H9 (cell line): ENCODE data around the gene TUBA1A. TPM values are rescaled to one million over a fixed set of nuclear protein-coding genes. Genes with fewer than 3 reads are reported as not detected.

Source experiments
- DNase-seq: peaks from one replicate; pipeline ENCODE4 v3.0.0-alpha.2; 2017
- H2AFZ ChIP-seq: one replicate; pipeline ENCODE4 v1.6.1; 2013; ENCODE audit warnings: mild to moderate bottlenecking, low read length, control low read depth, moderate library complexity
- H2AK5ac ChIP-seq: 2 replicates; pipeline ENCODE4 v1.6.1; 2013; ENCODE audit warnings: low read length, control low read depth, mixed read lengths; ENCODE audit not compliant: insufficient read length
- H2BK120ac ChIP-seq: one replicate; pipeline ENCODE4 v1.6.1; 2013; ENCODE audit warnings: low read depth, mild to moderate bottlenecking, low read length, control low read depth, inconsistent platforms; ENCODE audit not compliant: poor library complexity, severe bottlenecking
- H2BK12ac ChIP-seq: 2 replicates; pipeline ENCODE4 v1.6.1; 2013; ENCODE audit warnings: low read length, control low read depth, mixed read lengths, low read depth; ENCODE audit not compliant: insufficient read length
- H2BK15ac ChIP-seq: 2 replicates; pipeline ENCODE4 v1.6.1; 2013; ENCODE audit warnings: low read depth, low read length, control low read depth
- H2BK20ac ChIP-seq: one replicate; pipeline ENCODE4 v1.6.1; 2013; ENCODE audit warnings: low read depth, mild to moderate bottlenecking, low read length, control low read depth, inconsistent platforms; ENCODE audit not compliant: poor library complexity, severe bottlenecking
- H2BK5ac ChIP-seq: 2 replicates; pipeline ENCODE4 v1.6.1; 2013; ENCODE audit warnings: low read length, control low read depth, mixed read lengths; ENCODE audit not compliant: insufficient read length
- H3K14ac ChIP-seq: 2 replicates; pipeline ENCODE4 v1.6.1; 2013; ENCODE audit warnings: low read length, control low read depth; ENCODE audit not compliant: insufficient read depth
- H3K18ac ChIP-seq: 2 replicates; pipeline ENCODE4 v1.6.1; 2013; ENCODE audit warnings: low read depth, mild to moderate bottlenecking, mixed read lengths, low read length, control low read depth; ENCODE audit not compliant: insufficient read length
- H3K23ac ChIP-seq: 2 replicates; pipeline ENCODE4 v1.6.1; 2013; ENCODE audit warnings: low read length, control low read depth, mixed read lengths, low read depth; ENCODE audit not compliant: insufficient read length
- H3K23me2 ChIP-seq: 2 replicates; pipeline ENCODE4 v1.6.1; 2013; ENCODE audit warnings: low read depth, mild to moderate bottlenecking, mixed read lengths, low read length, control low read depth; ENCODE audit not compliant: insufficient read length, poor library complexity, severe bottlenecking
- H3K27ac ChIP-seq: 2 replicates; pipeline ENCODE4 v1.5.1; 2013; ENCODE audit warnings: low read length, control low read depth, mixed read lengths, low read depth; ENCODE audit not compliant: insufficient read length
- H3K27me3 ChIP-seq: 2 replicates; pipeline ENCODE4 v1.6.1; 2013; ENCODE audit warnings: low read length, control low read depth, inconsistent platforms; ENCODE audit not compliant: insufficient read depth
- H3K4ac ChIP-seq: 2 replicates; pipeline ENCODE4 v1.6.1; 2013; ENCODE audit warnings: low read depth, mild to moderate bottlenecking, control low read depth, inconsistent platforms, low read length, moderate library complexity
- H3K4me1 ChIP-seq: 2 replicates; pipeline ENCODE4 v1.6.1; 2013; ENCODE audit warnings: low read length, control low read depth, inconsistent platforms; ENCODE audit not compliant: insufficient read depth
- H3K4me2 ChIP-seq: 2 replicates; pipeline ENCODE4 v1.6.1; 2013; ENCODE audit warnings: low read length, control low read depth, mixed read lengths; ENCODE audit not compliant: insufficient read length, insufficient read depth
- H3K56ac ChIP-seq: 2 replicates; pipeline ENCODE4 v1.6.1; 2013; ENCODE audit warnings: low read depth, mild to moderate bottlenecking, mixed read lengths, low read length, control low read depth; ENCODE audit not compliant: insufficient read length
- H3K79me1 ChIP-seq: 2 replicates; pipeline ENCODE4 v1.6.1; 2013; ENCODE audit warnings: low read depth, mild to moderate bottlenecking, moderate library complexity, low read length, control low read depth, inconsistent platforms; ENCODE audit not compliant: insufficient read depth, poor library complexity, severe bottlenecking
- H3K79me2 ChIP-seq: 2 replicates; pipeline ENCODE4 v1.6.1; 2013; ENCODE audit warnings: low read length, control low read depth, inconsistent platforms; ENCODE audit not compliant: insufficient read depth
- H3K9ac ChIP-seq: 2 replicates; pipeline ENCODE4 v1.6.1; 2013; ENCODE audit warnings: low read length, control low read depth, mixed read lengths; ENCODE audit not compliant: insufficient read length; ENCODE audit errors: extremely low read depth
- H3K9me3 ChIP-seq: one replicate; pipeline ENCODE4 v1.6.1; 2013; ENCODE audit warnings: low read depth, low read length, inconsistent platforms; ENCODE audit not compliant: control insufficient read depth
- H3T11ph ChIP-seq: one replicate; pipeline ENCODE4 v1.6.1; 2013; ENCODE audit warnings: mild to moderate bottlenecking, low read length, control low read depth, inconsistent platforms
- H4K20me1 ChIP-seq: one replicate; pipeline ENCODE4 v1.6.1; 2013; ENCODE audit not compliant: control insufficient read depth, insufficient read length, insufficient read depth
- H4K5ac ChIP-seq: 2 replicates; pipeline ENCODE4 v1.6.1; 2013; ENCODE audit warnings: low read depth, mild to moderate bottlenecking, mixed read lengths, low read length, control low read depth; ENCODE audit not compliant: insufficient read length
- H4K8ac ChIP-seq: replicated peaks from 2 replicates; pipeline ENCODE4 v1.6.1; 2013; ENCODE audit warnings: low read length, control low read depth, mixed read lengths, low read depth; ENCODE audit not compliant: insufficient read length
- H4K91ac ChIP-seq: 2 replicates; pipeline ENCODE4 v1.6.1; 2013; ENCODE audit warnings: low read depth, mild to moderate bottlenecking, moderate library complexity, mixed read lengths, low read length, control low read depth; ENCODE audit not compliant: insufficient read length
- H3K27ac Mint-ChIP-seq, 3 experiments: 2 replicates in 2 of 3; 3 replicates in 1 of 3; pipeline ENCODE4 v1.8.0; 2020 to 2021; ENCODE audit warnings: mixed read lengths in 3 of 3, mild to moderate bottlenecking in 1 of 3, moderate library complexity in 1 of 3
- H3K27me3 Mint-ChIP-seq: 2 replicates; pipeline ENCODE4 v1.8.0; 2021; ENCODE audit warnings: low read depth, mild to moderate bottlenecking, moderate library complexity, mixed read lengths
- H3K36me3 Mint-ChIP-seq, 3 experiments: 2 replicates in 2 of 3; 3 replicates in 1 of 3; pipeline ENCODE4 v1.8.0; 2020 to 2021; ENCODE audit warnings: low read depth in 3 of 3, mixed read lengths in 3 of 3; ENCODE audit not compliant: insufficient read depth in 1 of 3
- H3K4me1 Mint-ChIP-seq, 2 experiments: 2 replicates each; pipeline ENCODE4 v1.8.0; 2020; ENCODE audit warnings: mixed read lengths in 2 of 2
- H3K4me3 Mint-ChIP-seq, 2 experiments: 2 replicates in 1 of 2; 3 replicates in 1 of 2; pipeline ENCODE4 v1.8.0; 2020 to 2021; ENCODE audit warnings: mild to moderate bottlenecking in 2 of 2, mixed read lengths in 2 of 2, moderate library complexity in 1 of 2
- H3K9me3 Mint-ChIP-seq, 2 experiments: 2 replicates in 1 of 2; 3 replicates in 1 of 2; pipeline ENCODE4 v1.8.0; 2020; ENCODE audit warnings: mild to moderate bottlenecking in 2 of 2, mixed read lengths in 2 of 2, moderate library complexity in 1 of 2
- WGBS: extraction: QIAGEN DNeasy Blood & Tissue Kit; methylation state at CpG from one replicate; pipeline ENCODE4 v1.1.7; 2013; ENCODE audit warnings: missing lambda C conversion rate, low lambda C conversion rate, mixed read lengths; ENCODE audit not compliant: insufficient read length; ENCODE audit errors: extremely low coverage; 5-methylcytosine and 5-hydroxymethylcytosine counted together
- total RNA-seq: library from RNA; stranded (reverse); gene quantifications from 2 replicates; pipeline ENCODE4 v1.2.1, GENCODE V29; 2021
- TF ChIP-seq, protein P1 (sequence below): fragments of 200-600 bp; sonication (generic); conservative IDR thresholded peaks from 3 replicates; pipeline ENCODE4 v1.8.0; 2021; ENCODE audit warnings: antibody characterized with exemption, mild to moderate bottlenecking

TUBA1A gene
- total RNA-seq, 1 experiment from 2014 or later, result 149 TPM

DNA sequence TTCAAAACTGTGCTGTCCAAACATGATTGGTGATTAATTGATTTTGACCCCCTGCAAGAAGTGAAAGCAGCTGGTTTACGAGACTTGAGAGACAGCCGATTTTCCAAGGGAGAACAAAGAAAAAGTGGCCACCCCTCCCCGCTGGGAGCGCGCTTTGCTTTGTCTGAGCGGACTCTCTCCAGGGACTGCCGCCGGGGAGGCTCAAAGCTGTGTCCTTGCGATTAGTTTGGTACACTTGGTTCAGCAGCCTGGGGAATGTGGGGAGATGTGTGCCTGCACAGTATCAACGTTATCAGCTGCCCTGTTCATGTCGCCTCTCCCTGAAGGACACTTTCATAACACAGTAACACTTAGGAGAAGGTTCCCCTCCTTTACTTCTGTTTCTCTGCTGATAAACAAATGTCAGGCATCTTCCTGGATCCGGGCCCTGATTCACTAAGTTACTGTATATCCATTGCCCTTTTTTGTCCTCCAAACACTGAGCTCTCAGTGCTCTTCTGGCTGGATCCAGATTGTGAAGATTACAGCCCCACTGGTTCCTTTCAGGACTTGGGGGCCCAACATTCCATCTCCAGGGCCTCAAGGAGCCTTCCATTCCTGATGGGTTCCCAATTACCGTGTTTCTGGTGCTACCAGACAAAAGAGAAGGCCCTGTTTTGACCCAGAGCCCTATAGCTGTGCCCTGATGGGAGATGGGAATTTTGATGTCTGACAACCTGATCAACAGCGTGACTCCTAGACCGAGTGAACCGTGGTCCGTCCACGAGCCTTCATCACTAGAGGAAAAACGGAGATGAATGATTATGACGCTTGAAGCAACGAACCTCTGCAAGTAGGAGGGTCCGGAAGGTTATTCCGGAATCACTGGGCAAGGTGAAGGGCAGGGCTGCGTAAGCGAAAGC is 44.3 kb upstream of the TUBA1A start:
- H3T11ph ChIP-seq, result no peak overlapping the region
- H3K27me3 Mint-ChIP-seq, result peaks cover 8% of the 10 kb centered on the region
- no peaks in the 10 kb centered on the region for H4K20me1 ChIP-seq
- H2AFZ ChIP-seq, result no peak overlapping the region
- no peak overlapping the region for H3K23ac ChIP-seq
- H3K4me1 ChIP-seq, result peaks cover 5% of the 10 kb centered on the region; the same call in 1 of the 2 replicates
- peaks cover 21 to 25% of the 10 kb centered on the region in 2 experiments for H3K4me1 Mint-ChIP-seq
- H3K79me1 ChIP-seq, result no peaks in the 10 kb centered on the region
- H2BK15ac ChIP-seq, result no peak overlapping the region
- peak overlapping the region; percentile 46 for H3K9ac ChIP-seq
- H3K18ac ChIP-seq, result peak overlapping the region; percentile 25
- peak overlapping the region; percentile 8 for H3K4me2 ChIP-seq
- H3K27ac ChIP-seq, result no peak overlapping the region
- no peaks in the 10 kb centered on the region for H3K27me3 ChIP-seq
- H3K27ac Mint-ChIP-seq, result no peak overlapping the region; a peak in 1 of 7 replicates
- no peak overlapping the region for H3K4ac ChIP-seq
- H3K14ac ChIP-seq, result 0 out of 2 replicates have a peak overlapping the region, but pooled peaks have one; percentile 83
- H2BK120ac ChIP-seq, result no peak overlapping the region
- no peaks in the 10 kb centered on the region for H3K9me3 ChIP-seq
- WGBS, result no CpG with 5 or more reads among the region's 25 CpGs
- H3K23me2 ChIP-seq, result no peaks in the 10 kb centered on the region
- no peaks in the 10 kb centered on the region; a peak in 1 of 5 replicates for H3K9me3 Mint-ChIP-seq
- DNase-seq, result peak; percentile 71
- H2BK5ac ChIP-seq, result no peak overlapping the region
- no peak overlapping the region for H3K56ac ChIP-seq
- H4K8ac ChIP-seq, result no peak overlapping the region
- H4K91ac ChIP-seq, result no peak overlapping the region
- no peak overlapping the region for H2AK5ac ChIP-seq
- H3K79me2 ChIP-seq, result no peaks in the 10 kb centered on the region
- H2BK20ac ChIP-seq, result no peak overlapping the region
- TF ChIP-seq, protein P1, sequence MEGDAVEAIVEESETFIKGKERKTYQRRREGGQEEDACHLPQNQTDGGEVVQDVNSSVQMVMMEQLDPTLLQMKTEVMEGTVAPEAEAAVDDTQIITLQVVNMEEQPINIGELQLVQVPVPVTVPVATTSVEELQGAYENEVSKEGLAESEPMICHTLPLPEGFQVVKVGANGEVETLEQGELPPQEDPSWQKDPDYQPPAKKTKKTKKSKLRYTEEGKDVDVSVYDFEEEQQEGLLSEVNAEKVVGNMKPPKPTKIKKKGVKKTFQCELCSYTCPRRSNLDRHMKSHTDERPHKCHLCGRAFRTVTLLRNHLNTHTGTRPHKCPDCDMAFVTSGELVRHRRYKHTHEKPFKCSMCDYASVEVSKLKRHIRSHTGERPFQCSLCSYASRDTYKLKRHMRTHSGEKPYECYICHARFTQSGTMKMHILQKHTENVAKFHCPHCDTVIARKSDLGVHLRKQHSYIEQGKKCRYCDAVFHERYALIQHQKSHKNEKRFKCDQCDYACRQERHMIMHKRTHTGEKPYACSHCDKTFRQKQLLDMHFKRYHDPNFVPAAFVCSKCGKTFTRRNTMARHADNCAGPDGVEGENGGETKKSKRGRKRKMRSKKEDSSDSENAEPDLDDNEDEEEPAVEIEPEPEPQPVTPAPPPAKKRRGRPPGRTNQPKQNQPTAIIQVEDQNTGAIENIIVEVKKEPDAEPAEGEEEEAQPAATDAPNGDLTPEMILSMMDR, result no peak
- no peak overlapping the region for H2BK12ac ChIP-seq
- H3K36me3 Mint-ChIP-seq, result no peaks in the 10 kb centered on the region
- no peak overlapping the region for H4K5ac ChIP-seq
- H3K4me3 Mint-ChIP-seq, result peak overlapping the region in 1 of 2 experiments; percentile 31; a peak in 1 of 5 replicates
